HL-60/S4 treated with retinoic acid at 250 ng/mL for 4 days and 3 days (cell line): Measurements from ENCODE around the gene COL25A1.
"Not testable (repeated sequence)": the region's sequence is repeated elsewhere in the genome, so short reads cannot be mapped to it uniquely, and the experiment has no call there.

ENCODE experiments used
- in situ Hi-C: fragments of 300-500 bp; cut with MboI; formaldehyde crosslinking; loops from 2 replicates; pipeline ENCODE4 v1.7.0; 2022; ENCODE audit warnings: low sequenced_read_pairs

The COL25A1 gene

GRCh38 chr4:109131559-109131958 lies 170.9 kb downstream of the COL25A1 start:
- in situ Hi-C loops: no loop called here

- in situ Hi-C loops: no loop called here
These were observed 173.9 kb downstream of the COL25A1 start for GRCh38 chr4:109128589-109128988.

- in situ Hi-C loops: no loop called here
These were observed 174.6 kb downstream of the COL25A1 start for GRCh38 chr4:109127866-109128265.

GRCh38 chr4:109126856-109127255 lies 175.6 kb downstream of the COL25A1 start:
- in situ Hi-C loops: no loop called here

- in situ Hi-C loops: no loop called here
These were observed 177.4 kb downstream of the COL25A1 start for GRCh38 chr4:109125084-109125483.

- in situ Hi-C loops: no loop called here
These were observed 178.5 kb downstream of the COL25A1 start for GRCh38 chr4:109123951-109124350.

GRCh38 chr4:109121561-109121960 lies 180.9 kb downstream of the COL25A1 start:
- in situ Hi-C loops: no loop called here

GRCh38 chr4:109119852-109120251 lies 182.6 kb downstream of the COL25A1 start:
- in situ Hi-C loops: no loop called here

- in situ Hi-C loops: no loop called here
These were observed 183.8 kb downstream of the COL25A1 start for GRCh38 chr4:109118635-109119034.

GRCh38 chr4:109114501-109114900 lies 188.0 kb downstream of the COL25A1 start:
- in situ Hi-C loops: no loop called here

GRCh38 chr4:109113521-109113920 lies 188.9 kb downstream of the COL25A1 start:
- in situ Hi-C loops: no loop called here

GRCh38 chr4:109111031-109111430 lies 191.4 kb downstream of the COL25A1 start:
- in situ Hi-C loops: no loop called here

- in situ Hi-C loops: not testable (repeated sequence)
These were observed 194.2 kb downstream of the COL25A1 start for GRCh38 chr4:109108215-109108614.

- in situ Hi-C loops: no loop called here
These were observed 208.4 kb downstream of the COL25A1 start for GRCh38 chr4:109094056-109094455.

- in situ Hi-C loops: no loop called here
These were observed 210.6 kb downstream of the COL25A1 start for GRCh38 chr4:109091727-109092409.

- in situ Hi-C loops: no loop called here
These were observed 218.5 kb downstream of the COL25A1 start for GRCh38 chr4:109083911-109084310.

GRCh38 chr4:109079731-109080130 lies 222.7 kb downstream of the COL25A1 start:
- in situ Hi-C loops: no loop called here

GRCh38 chr4:109079201-109079600 lies 223.3 kb downstream of the COL25A1 start:
- in situ Hi-C loops: no loop called here

- in situ Hi-C loops: no loop called here
These were observed 223.7 kb downstream of the COL25A1 start for GRCh38 chr4:109078724-109079123.

- in situ Hi-C loops: no loop called here
These were observed 225.0 kb downstream of the COL25A1 start for GRCh38 chr4:109077505-109077904.

- in situ Hi-C loops: not testable (repeated sequence)
These were observed 225.7 kb downstream of the COL25A1 start for GRCh38 chr4:109076709-109077108.

GRCh38 chr4:109075621-109076020 lies 226.8 kb downstream of the COL25A1 start:
- in situ Hi-C loops: no loop called here

GRCh38 chr4:109072595-109072994 lies 229.9 kb downstream of the COL25A1 start:
- in situ Hi-C loops: no loop called here
